ENCODE measurements around the gene GALT. TPM values are rescaled to one million over a fixed set of nuclear protein-coding genes. Genes with fewer than 3 reads are reported as not detected.

GALT gene
- total and polyA plus RNA-seq, 9 donors = 33.1 to 63.3 (median 45.2) TPM

- TF ChIP-seq POLR2A (IDR thresholded peaks at IDR 0.05) = no peak
- no peak for TF ChIP-seq CTCF (IDR thresholded peaks at IDR 0.05)
- TF ChIP-seq EP300 (IDR thresholded peaks at IDR 0.05) = no peak
- no peaks in the 10 kb centered on the region for H3K36me3 ChIP-seq
- intact Hi-C loops (cut with DNase I) = loop anchor here in 2 of 4 donors (2.0 to 10.0 kb wide), 2 partner anchors 31 to 1505 kb away; partner anchors contain the start of gene B4GALT1 (in 1 of the 2)
- H3K27me3 ChIP-seq = no peaks in the 10 kb centered on the region
- peaks cover 1% of the 10 kb centered on the region for H3K4me1 ChIP-seq (ENCODE audit: insufficient read depth)
- no peak overlapping the region for H3K27ac ChIP-seq
- WGBS, 3 donors = 88 to 92% (median 90%) methylated on average over 5 of the region's 5 CpGs
- no peak overlapping the region for H3K4me3 ChIP-seq
- no peaks in the 10 kb centered on the region for H3K9me3 ChIP-seq
- DNase-seq = no peak
Observed at GRCh38 chr9:34669809-34670562, 23.5 kb downstream of the GALT start.

- H3K36me3 ChIP-seq = no peaks in the 10 kb centered on the region
- no peaks in the 10 kb centered on the region for H3K27me3 ChIP-seq
- TF ChIP-seq EP300 (IDR thresholded peaks at IDR 0.05) = no peak
- no peak for TF ChIP-seq POLR2A (IDR thresholded peaks at IDR 0.05)
- TF ChIP-seq CTCF (IDR thresholded peaks at IDR 0.05) = no peak
- no peak overlapping the region for H3K27ac ChIP-seq
- WGBS, 3 donors = 58 to 76% (median 67%) methylated on average over 1 of the region's 1 CpG
- intact Hi-C loops (cut with DNase I) = no loop called here
- H3K9me3 ChIP-seq = no peaks in the 10 kb centered on the region
- DNase-seq = no peak
- H3K4me3 ChIP-seq = no peak overlapping the region
- peaks cover 1% of the 10 kb centered on the region for H3K4me1 ChIP-seq (ENCODE audit: insufficient read depth)
Observed at GRCh38 chr9:34671307-34671706, 24.8 kb downstream of the GALT start.

GRCh38 chr9:34674440-34674839 is 28.0 kb downstream of the GALT start:
- Histone ChIP-seq H3K4me3 (no peak overlapping the region), H3K27me3 (no peaks in the 10 kb centered on the region), H3K4me1 (ENCODE audit: insufficient read depth) (no peaks in the 10 kb centered on the region), H3K36me3 (no peaks in the 10 kb centered on the region), H3K27ac (no peak overlapping the region), H3K9me3 (no peaks in the 10 kb centered on the region)
- TF ChIP-seq POLR2A (IDR thresholded peaks at IDR 0.05) (no peak), EP300 (IDR thresholded peaks at IDR 0.05) (no peak), CTCF (IDR thresholded peaks at IDR 0.05) (no peak)
- DNase-seq = no peak
- 82 to 84% (median 84%) methylated on average over 3 of the region's 3 CpGs for WGBS, 3 donors
- intact Hi-C loops (cut with DNase I) = no loop called here

- no peaks in the 10 kb centered on the region for H3K27me3 ChIP-seq
- no peaks in the 10 kb centered on the region for H3K36me3 ChIP-seq
- intact Hi-C loops (cut with DNase I) = no loop called here
- 48 to 50% (median 50%) methylated on average over 10 of the region's 10 CpGs for WGBS, 3 donors
- no peak for TF ChIP-seq EP300 (IDR thresholded peaks at IDR 0.05)
- TF ChIP-seq CTCF (IDR thresholded peaks at IDR 0.05) = peak in 1 of 3 donors; percentile 11
- H3K4me1 ChIP-seq (ENCODE audit: insufficient read depth) = no peaks in the 10 kb centered on the region
- no peak overlapping the region for H3K4me3 ChIP-seq
- H3K27ac ChIP-seq = no peak overlapping the region
- peak in 2 of 5 donors; percentile 43 to 59 for DNase-seq
- no peaks in the 10 kb centered on the region for H3K9me3 ChIP-seq
Observed at GRCh38 chr9:34675048-34675714, 28.7 kb downstream of the GALT start.
